ENCODE results near the gene CAMK4.

CAMK4 gene

DNA sequence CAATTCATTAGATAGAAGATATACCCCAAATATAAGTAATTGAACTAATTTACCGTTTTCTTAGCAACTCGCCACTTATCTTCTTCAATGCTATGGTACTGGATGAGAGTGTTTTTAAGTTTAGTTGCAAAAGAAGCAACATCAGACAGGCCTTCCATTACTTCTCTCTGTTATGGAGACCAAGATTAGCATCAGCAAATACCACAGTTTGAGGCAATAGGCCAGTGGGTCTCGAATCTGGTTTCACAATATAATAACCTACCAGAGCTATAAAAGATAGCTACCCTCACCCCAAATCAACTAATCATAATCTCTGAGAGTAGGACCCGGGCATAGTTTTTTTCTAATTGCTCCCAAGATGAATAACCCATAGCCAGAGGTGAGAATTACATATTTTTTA lies 283.1 kb downstream of the CAMK4 start:
- DNase-seq = no peak

DNA sequence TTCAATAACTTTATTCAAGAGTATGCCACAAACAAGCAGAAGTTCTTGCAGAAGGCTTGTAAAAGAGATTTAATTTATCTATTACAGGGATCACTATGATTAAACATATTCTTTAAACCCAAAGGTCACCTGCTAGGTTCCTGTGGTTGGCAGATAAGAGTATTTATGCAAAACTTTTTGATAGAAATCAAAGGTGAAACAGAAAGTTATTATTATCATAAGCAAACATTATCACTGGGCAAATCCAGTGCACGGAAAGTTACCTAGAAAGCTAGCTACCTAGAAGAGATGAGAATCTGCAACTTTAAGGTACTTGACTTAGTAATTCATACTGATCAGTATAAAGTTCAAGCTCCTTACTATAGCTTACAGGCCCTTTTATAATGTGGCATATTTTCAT lies 284.9 kb downstream of the CAMK4 start:
- no peak for DNase-seq

DNA sequence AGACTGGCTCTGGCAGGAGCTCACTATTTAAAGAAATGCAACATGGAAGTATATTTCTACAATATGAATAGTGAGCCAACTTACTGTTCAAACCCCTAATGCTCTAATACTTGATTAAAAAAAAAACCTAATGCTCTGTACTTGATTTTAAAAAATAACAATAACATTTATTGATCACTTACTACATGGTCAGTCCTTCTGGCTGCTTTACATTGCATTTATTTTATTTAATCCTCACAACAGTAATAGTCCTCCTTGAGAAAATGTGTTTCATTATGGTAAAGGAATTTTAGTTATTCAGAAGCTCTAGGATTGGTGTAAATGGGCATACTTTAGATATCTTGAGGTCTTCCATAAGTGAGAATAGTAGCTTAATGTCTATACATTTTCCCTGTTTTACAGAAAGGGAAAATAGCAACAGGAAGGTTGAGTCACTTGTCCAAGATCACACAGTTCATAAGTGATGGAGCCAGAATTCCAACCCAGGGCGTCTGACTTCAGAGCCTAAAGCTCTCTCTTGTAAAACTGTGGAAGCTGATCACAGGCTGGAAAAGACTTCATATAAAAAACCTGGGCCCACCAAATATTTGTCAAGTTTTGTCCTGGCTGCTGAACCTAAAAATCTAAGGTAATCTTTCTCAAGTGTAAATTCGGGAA lies 287.1 kb downstream of the CAMK4 start:
- no peak for DNase-seq

DNA sequence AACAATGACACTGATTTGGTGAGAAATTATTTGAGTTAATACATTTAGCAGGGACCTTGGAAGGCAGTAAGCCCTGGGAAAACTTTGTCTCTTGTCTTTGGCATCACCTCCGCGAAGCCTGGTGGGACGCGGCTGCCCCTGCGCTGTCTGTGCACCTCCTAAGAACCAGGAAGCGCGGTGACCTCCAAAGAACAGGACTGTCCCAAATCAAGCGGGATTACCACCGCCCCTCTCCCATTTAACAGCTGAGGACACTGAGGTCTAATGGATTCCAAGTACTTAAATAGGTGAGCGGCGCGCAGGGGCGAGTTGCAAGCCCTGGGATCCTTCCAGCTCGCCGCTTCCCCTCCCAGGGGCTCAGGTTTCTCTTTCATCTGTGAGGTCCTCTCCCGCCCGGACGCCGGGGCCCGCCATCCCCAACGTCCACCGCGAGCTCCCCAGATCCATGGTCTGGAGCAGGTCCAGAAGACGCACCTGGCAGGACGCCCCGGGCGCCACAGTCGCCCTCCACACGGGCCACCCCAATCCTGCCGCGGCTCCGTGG lies 287.7 kb downstream of the CAMK4 start:
- no peak for DNase-seq

DNA sequence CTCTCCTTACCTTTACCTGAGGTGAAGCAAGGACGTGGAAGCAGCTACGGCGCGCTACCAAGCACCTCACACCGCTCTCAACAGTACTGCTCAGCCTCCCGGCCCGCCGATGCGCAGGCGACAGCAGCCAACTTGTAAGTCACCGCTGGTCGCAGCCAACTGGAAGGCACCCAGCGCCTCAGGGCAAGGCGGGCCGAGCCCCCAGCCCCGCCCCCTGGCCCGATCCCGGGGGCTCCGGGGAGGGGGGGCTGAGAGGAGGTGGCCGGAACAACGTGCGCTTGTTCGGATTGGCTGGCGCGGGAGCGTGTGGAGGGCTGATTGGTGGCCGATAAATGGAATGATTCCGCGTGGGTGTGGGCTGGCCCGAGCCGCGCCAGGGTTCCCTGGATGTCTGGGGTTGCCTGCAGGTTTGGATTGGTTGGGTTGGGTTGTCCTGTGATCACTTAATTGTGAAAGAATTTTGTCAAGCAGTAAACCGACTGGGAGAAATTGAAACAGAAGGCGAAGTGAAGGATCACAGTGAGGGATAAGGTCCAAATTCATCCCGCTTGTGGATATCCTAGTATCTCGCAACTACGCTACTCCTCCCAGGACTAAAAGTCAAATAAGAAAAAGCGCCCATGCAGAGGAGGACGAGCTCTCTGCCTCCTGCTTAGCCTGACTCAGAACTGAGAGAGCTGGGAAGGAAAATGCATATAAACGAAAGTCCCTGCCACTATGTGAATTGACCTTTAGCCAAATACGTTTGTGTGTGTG lies 288.4 kb downstream of the CAMK4 start, which contains the start of gene STARD4:
STARD4 (minus strand) TSS at position 161 of the 756 bp plus-strand sequence. CDS start 5,102 bp downstream, outside the sequence.
- DNase-seq = peak; percentile 85

DNA sequence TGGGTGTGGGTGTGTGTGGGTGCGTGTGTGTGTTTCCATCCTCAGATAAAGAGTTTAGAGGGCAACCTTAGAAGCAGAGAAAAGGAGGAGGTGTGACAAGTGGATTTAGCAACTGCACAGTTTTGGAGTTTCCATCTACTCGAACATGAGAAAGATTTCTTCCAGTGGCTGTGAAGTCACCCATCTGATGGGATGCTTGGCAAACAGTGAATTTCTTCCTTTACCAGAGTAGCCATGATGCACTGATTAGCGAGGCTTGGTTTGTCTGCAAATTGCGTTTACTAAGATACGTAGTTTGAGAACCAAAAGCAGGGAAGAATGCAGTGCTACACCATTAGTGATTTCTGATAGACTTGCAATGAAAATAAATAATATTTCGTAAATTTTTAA lies 288.9 kb downstream of the CAMK4 start:
- no peak for DNase-seq

DNA sequence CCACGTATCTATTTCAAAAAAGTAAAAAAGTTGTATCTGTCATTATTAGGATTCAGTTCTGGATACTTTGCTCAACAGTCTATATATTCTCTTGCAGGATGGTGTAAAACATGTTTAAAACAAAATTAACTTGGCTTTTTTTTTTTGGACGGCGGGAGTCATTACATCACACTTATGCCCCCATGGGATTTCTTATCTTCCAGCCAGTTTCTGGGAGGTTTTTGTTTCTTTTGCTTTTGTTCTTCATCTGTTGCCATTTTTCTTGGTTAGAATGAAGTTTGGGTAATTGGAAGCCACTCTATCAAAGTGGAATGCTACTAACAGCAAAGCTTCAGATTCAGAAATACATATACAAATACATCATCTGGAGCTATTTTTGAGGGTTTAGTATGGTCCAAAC lies 289.9 kb downstream of the CAMK4 start:
- DNase-seq = no peak

DNA sequence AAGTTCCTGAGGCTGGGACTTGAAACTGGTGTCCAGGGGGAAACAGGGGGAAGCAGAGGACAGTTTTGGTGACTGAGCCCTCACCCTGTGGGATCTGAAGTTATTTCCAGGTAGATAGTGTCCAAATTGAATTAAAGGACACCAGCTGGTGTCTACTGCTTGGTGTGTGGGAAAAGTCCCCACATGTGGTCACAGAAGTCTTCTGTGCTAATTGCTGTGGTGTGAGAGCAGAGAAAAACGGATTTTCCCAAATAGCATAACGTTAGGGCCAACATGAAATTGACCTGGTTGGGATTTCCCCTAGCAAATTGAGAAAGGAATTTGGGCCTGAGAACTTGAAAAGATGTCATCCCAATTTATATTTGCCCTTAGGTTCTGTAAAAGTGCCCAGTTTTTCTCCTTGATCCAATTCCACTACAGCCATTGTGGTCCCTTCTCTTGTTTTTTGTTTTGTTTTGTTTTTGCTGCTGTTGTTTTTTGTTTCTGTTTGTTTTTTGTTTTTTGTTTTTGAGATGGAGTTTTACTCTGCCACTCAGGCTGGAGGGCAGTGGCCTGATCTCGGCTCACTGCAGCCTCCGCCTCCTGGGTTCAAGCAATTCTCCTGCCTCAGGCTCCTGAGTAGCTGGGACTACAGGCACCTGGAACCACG lies 293.8 kb downstream of the CAMK4 start:
- DNase-seq = no peak

DNA sequence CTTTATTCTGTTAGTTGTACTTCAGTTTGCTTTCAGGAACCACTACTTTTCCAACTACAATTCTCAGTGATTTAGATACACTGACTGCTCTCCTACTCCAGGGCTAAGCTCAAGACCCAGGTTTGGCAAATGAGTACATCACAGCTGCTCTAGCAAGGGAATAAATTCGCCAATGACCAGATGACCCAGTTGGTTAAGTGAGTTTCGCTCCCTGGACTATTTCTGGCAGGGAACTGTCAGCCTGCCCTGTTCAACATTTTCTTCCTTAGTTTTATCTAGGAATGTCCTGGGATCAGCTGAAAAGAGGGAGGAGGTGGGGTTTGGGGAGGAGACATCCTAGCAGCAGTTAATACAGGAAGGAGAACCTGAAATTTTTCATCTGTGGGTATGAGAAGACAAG lies 294.6 kb downstream of the CAMK4 start:
- DNase-seq = no peak

DNA sequence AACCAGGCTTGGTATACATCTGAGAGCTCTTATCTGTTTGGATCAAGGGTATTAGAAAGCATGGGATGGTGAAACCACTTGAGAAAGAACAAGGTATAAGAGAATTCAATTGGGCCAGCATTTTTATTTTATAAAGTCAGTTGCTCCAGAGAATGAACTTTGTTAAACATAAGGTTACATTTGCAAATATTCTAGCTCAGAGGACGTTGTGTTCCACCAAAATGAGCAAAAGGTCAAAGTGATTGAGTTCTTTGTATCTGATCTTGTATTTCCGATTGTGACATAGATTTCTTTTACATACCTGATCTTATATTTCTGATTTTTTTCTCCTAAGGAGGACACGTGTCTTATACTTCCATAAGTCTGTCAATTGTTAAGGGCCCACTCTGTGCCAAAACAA lies 296.7 kb downstream of the CAMK4 start:
- DNase-seq = no peak

DNA sequence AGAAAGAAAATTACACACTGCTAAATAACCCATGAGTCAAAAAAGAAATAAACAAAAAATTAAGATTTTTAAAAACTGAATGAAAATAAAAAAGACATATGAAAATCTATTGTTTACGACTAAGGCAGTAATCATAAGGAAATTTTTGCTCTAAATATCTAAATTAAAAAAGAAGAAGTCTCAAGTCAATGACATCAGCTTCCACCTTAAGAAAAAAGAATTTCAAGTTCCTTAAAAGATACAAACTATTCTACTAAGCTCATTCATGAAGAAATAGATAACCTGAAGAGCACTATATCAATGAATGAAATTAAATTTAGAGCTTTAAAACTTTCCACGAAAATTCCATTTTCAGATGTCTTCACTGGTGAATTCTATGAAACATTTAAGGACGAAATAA lies 303.9 kb downstream of the CAMK4 start:
- no peak for DNase-seq

DNA sequence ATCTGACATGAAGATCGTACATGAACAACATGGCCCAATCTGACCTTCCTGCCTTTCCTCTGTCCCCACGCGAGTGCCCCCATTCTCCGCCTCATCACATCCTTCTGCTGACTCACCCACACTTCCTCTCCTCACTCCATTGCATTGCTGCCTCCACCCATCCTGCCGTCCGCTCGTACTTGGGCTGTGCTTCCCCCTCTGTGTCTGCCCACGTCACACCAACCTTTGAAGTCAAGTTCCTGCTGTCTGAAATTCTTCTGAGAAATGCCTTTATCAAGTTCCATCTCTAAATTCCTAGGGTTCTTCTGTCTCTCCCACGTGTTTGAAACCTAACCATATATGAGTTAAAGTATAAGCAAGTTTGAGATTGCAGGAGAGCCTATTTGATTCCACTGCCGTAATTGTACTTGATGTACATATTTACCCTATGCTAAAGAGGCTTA lies 306.1 kb downstream of the CAMK4 start:
- DNase-seq = no peak

DNA sequence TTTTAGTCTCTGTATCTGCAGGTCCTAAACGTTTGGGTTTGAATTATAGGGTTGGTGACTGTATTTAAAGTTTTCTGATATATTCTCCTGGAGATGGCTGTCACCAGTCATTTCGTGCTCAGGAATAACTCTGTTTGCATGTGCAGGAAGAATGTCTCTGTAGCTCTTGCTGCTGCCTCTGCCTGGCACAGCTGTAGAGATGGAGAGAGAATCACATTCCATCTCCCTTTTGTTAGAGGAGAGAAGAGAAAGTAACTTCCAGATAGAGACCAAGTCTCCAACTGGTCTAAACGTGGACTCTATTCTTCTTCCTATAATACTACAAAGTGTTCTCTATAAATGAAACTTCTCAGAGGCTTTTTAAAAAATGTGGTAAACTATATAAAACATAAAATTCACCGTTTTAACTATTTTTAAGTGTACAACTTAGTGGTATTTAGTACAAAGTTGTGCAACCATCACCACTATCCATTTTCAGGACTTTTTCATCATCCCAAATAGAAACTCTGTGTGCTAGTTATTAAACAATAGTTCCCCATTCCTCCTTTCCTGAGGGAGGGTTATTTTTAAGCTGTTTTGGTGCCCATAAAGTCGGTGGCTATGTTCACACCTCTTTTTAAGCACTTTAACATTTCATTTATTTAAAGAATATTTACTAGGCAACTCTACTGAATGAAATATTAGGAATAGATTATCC lies 308.9 kb downstream of the CAMK4 start:
- DNase-seq = no peak

DNA sequence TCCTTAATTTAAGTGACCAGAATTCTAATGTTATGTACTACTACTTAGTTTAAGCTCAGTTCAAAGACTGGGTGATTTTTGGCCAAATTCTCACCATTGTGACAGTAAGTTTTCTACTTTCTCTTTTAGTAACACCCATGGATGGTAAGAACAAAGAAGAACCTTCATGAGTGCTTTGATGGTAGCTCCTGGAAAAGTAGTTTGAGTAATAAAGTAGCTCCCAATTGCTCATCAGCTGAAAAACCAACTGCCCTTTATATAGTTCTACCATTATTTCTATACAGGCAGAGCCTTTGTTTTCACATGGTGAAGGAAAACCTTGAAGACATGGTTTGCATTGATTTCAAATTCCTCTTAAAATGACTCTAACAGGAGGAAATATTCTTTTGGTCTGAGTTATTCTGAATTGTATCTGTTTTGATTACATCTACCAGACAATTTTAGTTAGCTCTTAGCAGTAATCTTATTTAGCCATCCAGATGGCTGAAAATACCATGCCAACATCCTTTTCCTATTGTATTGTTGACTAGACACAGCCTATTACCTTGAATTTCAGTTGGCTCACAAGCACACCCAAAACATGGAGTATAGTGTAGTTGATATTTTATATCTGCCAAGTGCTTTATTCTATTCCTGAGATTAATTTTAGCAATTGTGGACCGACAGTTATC lies 311.8 kb downstream of the CAMK4 start:
- DNase-seq = no peak

DNA sequence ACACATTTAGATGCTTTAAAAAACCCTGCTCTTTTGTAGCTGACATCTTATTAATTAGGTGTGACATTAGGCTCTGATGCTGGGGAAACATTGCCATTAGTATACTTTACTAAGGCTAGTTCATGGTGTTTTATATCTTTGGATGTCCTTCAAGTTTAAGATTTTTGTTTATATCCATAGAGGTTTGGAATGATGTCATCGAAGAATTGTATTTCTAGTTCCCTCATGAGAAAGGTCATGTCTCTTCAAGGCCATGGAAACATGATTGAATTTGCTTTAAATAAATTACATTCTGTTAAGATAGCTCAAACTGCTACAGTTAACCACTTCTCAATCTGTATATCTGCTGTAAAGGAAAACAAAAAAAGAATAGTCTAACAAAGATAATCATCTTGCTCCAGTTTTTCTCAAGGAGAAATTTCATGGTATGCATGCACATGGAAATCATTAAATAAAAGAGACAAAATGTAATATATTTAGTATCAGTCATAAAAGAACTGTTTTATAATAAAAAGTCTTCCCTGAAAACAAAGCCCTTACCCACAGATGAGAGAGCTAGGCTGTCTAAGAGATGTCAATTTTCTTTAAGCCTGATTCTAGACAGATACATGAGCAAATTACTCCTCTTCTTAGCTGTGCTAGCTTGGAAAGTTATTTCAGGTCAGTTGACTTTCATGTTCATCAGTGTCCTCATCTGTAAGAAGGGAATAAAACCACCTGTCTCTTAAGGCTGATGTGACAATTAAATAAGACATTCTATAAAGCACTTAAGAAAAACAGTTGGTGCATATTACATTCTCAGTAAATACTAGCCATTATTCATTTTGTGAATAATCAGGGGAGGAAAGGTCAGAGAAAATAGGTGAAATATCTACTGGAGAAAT lies 313.2 kb downstream of the CAMK4 start:
- DNase-seq = no peak
